Urinary bladder (tissue), 4 donors: ENCODE results near the gene GFPT1. TPM values are rescaled to one million over a fixed set of nuclear protein-coding genes. Genes with fewer than 3 reads are reported as not detected.

Source experiments
- DNase-seq: peaks from one replicate; pipeline ENCODE4 v3.0.0-alpha.2; 2015; ENCODE audit errors: extremely low spot score
- H3K27ac ChIP-seq: one replicate; pipeline ENCODE4 v1.5.1; 2013; ENCODE audit warnings: low read depth, mild to moderate bottlenecking, moderate library complexity
- H3K36me3 ChIP-seq: one replicate; pipeline ENCODE4 v1.6.1; 2013; ENCODE audit warnings: mild to moderate bottlenecking, moderate library complexity; ENCODE audit not compliant: insufficient read depth
- H3K4me1 ChIP-seq: one replicate; pipeline ENCODE4 v1.6.1; 2013; ENCODE audit warnings: mild to moderate bottlenecking, moderate library complexity; ENCODE audit not compliant: insufficient read depth
- H3K4me3 ChIP-seq: one replicate; pipeline ENCODE4 v1.5.1; 2013; ENCODE audit warnings: low read depth, low read length
- WGBS: extraction: QIAGEN DNeasy Blood & Tissue Kit; methylation state at CpG from one replicate; pipeline ENCODE4 v1.1.7; 2013; 5-methylcytosine and 5-hydroxymethylcytosine counted together
- polyA plus RNA-seq: library from polyadenylated mRNA; stranded (reverse); fragments of 200-250 nt; gene quantifications from one replicate; pipeline ENCODE4 v1.2.3, GENCODE V29; 2013
- total RNA-seq: library from RNA; depleted of rRNA; stranded (reverse); fragments of >200 nt; gene quantifications from one replicate; pipeline ENCODE4 v1.2.3, GENCODE V29; 2014
- donor health status: healthy with polysubstance abuse.
- donor health status: healthy.

Gene GFPT1
- total and polyA plus RNA-seq, 2 donors: 8.7 to 74.3 TPM

- DNase-seq: no peak
- H3K4me3 ChIP-seq: no peak overlapping the region
- peaks cover 3% of the 10 kb centered on the region for H3K36me3 ChIP-seq
- H3K27ac ChIP-seq: no peak overlapping the region
- no peaks in the 10 kb centered on the region for H3K4me1 ChIP-seq
These were observed 6.9 kb upstream of the GFPT1 start for GRCh38 chr2:69393963-69394362.

GRCh38 chr2:69390471-69390870 lies 3.4 kb upstream of the GFPT1 start:
- H3K4me3 ChIP-seq: no peak overlapping the region
- H3K4me1 ChIP-seq: no peaks in the 10 kb centered on the region
- peaks cover 1% of the 10 kb centered on the region for H3K36me3 ChIP-seq
- DNase-seq: no peak
- no peak overlapping the region for H3K27ac ChIP-seq
- whole genome bisulfite sequencing: 81% methylated on average over 3 of the region's 3 CpGs

GRCh38 chr2:69390001-69390400 lies 3.0 kb upstream of the GFPT1 start:
- H3K27ac ChIP-seq: no peak overlapping the region
- no peak overlapping the region for H3K4me3 ChIP-seq
- no peaks in the 10 kb centered on the region for H3K4me1 ChIP-seq
- WGBS: 83% methylated on average over 3 of the region's 3 CpGs
- DNase-seq: no peak
- no peaks in the 10 kb centered on the region for H3K36me3 ChIP-seq

GRCh38 chr2:69389271-69389670 lies 2.2 kb upstream of the GFPT1 start:
- Histone ChIP-seq H3K36me3 (no peaks in the 10 kb centered on the region), H3K4me3 (no peak overlapping the region), H3K4me1 (no peaks in the 10 kb centered on the region), H3K27ac (no peak overlapping the region)
- 92% methylated on average over 3 of the region's 3 CpGs for WGBS
- no peak for DNase-seq

GRCh38 chr2:69387770-69388481 lies 899 bp upstream of the GFPT1 start:
- Histone ChIP-seq H3K4me3 (peak overlapping the region; percentile 94), H3K4me1 (no peaks in the 10 kb centered on the region), H3K27ac (no peak overlapping the region), H3K36me3 (no peaks in the 10 kb centered on the region)
- WGBS: 62% methylated on average over 14 of the region's 14 CpGs
- DNase-seq: no peak

GRCh38 chr2:69386360-69386759 lies 667 bp downstream of the GFPT1 start:
- 4% methylated on average over 6 of the region's 6 CpGs for WGBS
- H3K4me1 ChIP-seq: peaks cover 1% of the 10 kb centered on the region
- no peak for DNase-seq

GRCh38 chr2:69385443-69386151 lies 1.4 kb downstream of the GFPT1 start:
- H3K27ac ChIP-seq: no peak overlapping the region
- peaks cover 1% of the 10 kb centered on the region for H3K4me1 ChIP-seq
- H3K4me3 ChIP-seq: no peak overlapping the region
- no peak for DNase-seq
- H3K36me3 ChIP-seq: no peaks in the 10 kb centered on the region
- 54% methylated on average over 8 of the region's 8 CpGs for WGBS

More at GRCh38 chr2:69386360-69386759, 667 bp downstream of the GFPT1 start:
- no peak overlapping the region for H3K27ac ChIP-seq
- peak overlapping the region; percentile 94 for H3K4me3 ChIP-seq
- no peaks in the 10 kb centered on the region for H3K36me3 ChIP-seq

GRCh38 chr2:69384618-69385081 lies 2.4 kb downstream of the GFPT1 start:
- H3K4me3 ChIP-seq: no peak overlapping the region
- no peak for DNase-seq
- peaks cover 1% of the 10 kb centered on the region for H3K4me1 ChIP-seq
- H3K36me3 ChIP-seq: no peaks in the 10 kb centered on the region
- 91% methylated on average over 5 of the region's 5 CpGs for WGBS
- H3K27ac ChIP-seq: no peak overlapping the region

- Histone ChIP-seq H3K27ac (no peak overlapping the region), H3K4me3 (no peak overlapping the region), H3K4me1 (peaks cover 1% of the 10 kb centered on the region), H3K36me3 (no peaks in the 10 kb centered on the region)
- DNase-seq: no peak
- WGBS: 96% methylated on average over 7 of the region's 7 CpGs
These were observed 3.7 kb downstream of the GFPT1 start for GRCh38 chr2:69383176-69383812.

- Histone ChIP-seq H3K27ac (no peak overlapping the region), H3K4me3 (no peak overlapping the region), H3K4me1 (peaks cover 1% of the 10 kb centered on the region), H3K36me3 (no peaks in the 10 kb centered on the region)
- no peak for DNase-seq
- WGBS: 87% methylated on average over 2 of the region's 2 CpGs
These were observed 4.5 kb downstream of the GFPT1 start for GRCh38 chr2:69382547-69382946.

GRCh38 chr2:69381337-69381737 lies 5.7 kb downstream of the GFPT1 start:
- H3K36me3 ChIP-seq: no peaks in the 10 kb centered on the region
- no peak overlapping the region for H3K27ac ChIP-seq
- no peak overlapping the region for H3K4me3 ChIP-seq
- peaks cover 1% of the 10 kb centered on the region for H3K4me1 ChIP-seq
- DNase-seq: no peak
- 98% methylated on average over 1 of the region's 1 CpG for WGBS

- 94% methylated on average over 12 of the region's 12 CpGs for WGBS
- H3K4me3 ChIP-seq: no peak overlapping the region
- peaks cover 1% of the 10 kb centered on the region for H3K4me1 ChIP-seq
- no peak overlapping the region for H3K27ac ChIP-seq
- no peaks in the 10 kb centered on the region for H3K36me3 ChIP-seq
- no peak for DNase-seq
These were observed 6.7 kb downstream of the GFPT1 start for GRCh38 chr2:69380072-69380917.

GRCh38 chr2:69376403-69376802 lies 10.6 kb downstream of the GFPT1 start:
- Histone ChIP-seq H3K4me3 (no peak overlapping the region), H3K4me1 (no peaks in the 10 kb centered on the region), H3K27ac (no peak overlapping the region), H3K36me3 (no peaks in the 10 kb centered on the region)
- 81% methylated on average over 6 of the region's 6 CpGs for WGBS
- DNase-seq: no peak
